K562 (cell line): ENCODE results near the gene SDS. TPM values are rescaled to one million over a fixed set of nuclear protein-coding genes. Genes with fewer than 3 reads are reported as not detected.

ENCODE experiments used
- ATAC-seq: fragments of 200-7000 bp; cut with Tn5 transposase; 3 replicates; pipeline ENCODE4 v1.9.1; 2020; ENCODE audit warnings: moderate library complexity
- BruUV-seq: library from RNA; stranded (reverse); fragments of 400-500 nt; replicated peaks from 2 replicates; lab custom pipeline; 2021; lab: Mats Ljungman, UMichigan
- CTCF ChIA-PET: fragments of 300-600 bp; formaldehyde crosslinking; extraction: SDS; loops from one replicate; lab custom pipeline; 2021; ENCODE audit warnings: low intra/inter-chr PET ratio; lab: Yijun Ruan, JAX
- POLR2A ChIA-PET: fragments of 300-600, 350-650 bp; sonication (Branson Sonifier 250); formaldehyde crosslinking; extraction: SDS; loops from one replicate; lab custom pipeline; 2021; ENCODE audit warnings: antibody characterized with exemption, inconsistent platforms; lab: Yijun Ruan, JAX
- DNase-seq, 4 experiments: peaks; one replicate each; pipeline versions ENCODE4 v3.0.0 to v3.0.0-alpha.2; 2011 to 2018; ENCODE audit warnings: low spot score in 3 of 4, mixed read lengths in 3 of 4; ENCODE audit errors: extremely low read depth in 1 of 4
- FAIRE-seq: peaks from 2 replicates; lab custom pipeline; 2011; peaks lifted over from hg19 to GRCh38; lab: Jason Lieb, UNC
- H2AFZ ChIP-seq: 2 replicates; pipeline ENCODE4 v1.6.0; 2011; ENCODE audit warnings: low read depth, low read length, control low read depth, inconsistent platforms
- H3K27ac ChIP-seq: fragments of 200-600 bp; 3 replicates; pipeline ENCODE4 v1.8.0; 2011; ENCODE audit warnings: low read depth, mild to moderate bottlenecking, control low read depth, inconsistent platforms, low read length, moderate library complexity, mixed read lengths; ENCODE audit errors: extremely low read depth
- H3K27me3 ChIP-seq, 2 experiments: fragments of 300-600 bp in 1 of 2; 2 replicates in 1 of 2; 3 replicates in 1 of 2; pipeline versions ENCODE4 v1.6.0 to v1.8.0; 2011; ENCODE audit warnings: inconsistent platforms in 2 of 2, low read length in 2 of 2, mild to moderate bottlenecking in 1 of 2, mixed read lengths in 1 of 2, moderate library complexity in 1 of 2; ENCODE audit not compliant: control insufficient read depth in 2 of 2, insufficient read depth in 2 of 2
- H3K36me3 ChIP-seq: fragments of 300-600 bp; 3 replicates; pipeline ENCODE4 v1.8.0; 2011; ENCODE audit warnings: mild to moderate bottlenecking, low read length, inconsistent platforms; ENCODE audit not compliant: control insufficient read depth, insufficient read depth
- H3K4me1 ChIP-seq, 2 experiments: fragments of 200-600 bp in 1 of 2; replicated peaks in 1 of 2; 2 replicates in 1 of 2; 3 replicates in 1 of 2; pipeline versions ENCODE4 v1.5.1 to v1.8.0; 2011; ENCODE audit warnings: inconsistent platforms in 2 of 2, low read length in 2 of 2, mild to moderate bottlenecking in 1 of 2, mixed read lengths in 1 of 2, moderate library complexity in 1 of 2; ENCODE audit not compliant: control insufficient read depth in 2 of 2, insufficient read depth in 2 of 2
- H3K4me2 ChIP-seq: 2 replicates; pipeline ENCODE4 v1.6.1; 2011; ENCODE audit warnings: low read length, control low read depth, inconsistent platforms, mixed read lengths; ENCODE audit not compliant: insufficient read depth
- H3K4me3 ChIP-seq: fragments of 200-600 bp; sonication (generic), shearing (Covaris generic); 2 replicates; pipeline ENCODE4 v1.5.1; 2016; ENCODE audit warnings: control low read depth, inconsistent platforms
- H3K79me2 ChIP-seq: fragments of 200-600 bp; 3 replicates; pipeline ENCODE4 v1.8.0; 2011; ENCODE audit warnings: low read length, inconsistent platforms; ENCODE audit not compliant: control insufficient read depth, insufficient read depth
- H3K9ac ChIP-seq, 2 experiments: 2 replicates each; pipeline versions ENCODE4 v1.6.0 to v1.6.1; 2011; ENCODE audit warnings: low read depth in 2 of 2, low read length in 2 of 2, control low read depth in 1 of 2, inconsistent platforms in 1 of 2, mild to moderate bottlenecking in 1 of 2, mixed read lengths in 1 of 2; ENCODE audit not compliant: insufficient read depth in 1 of 2
- H3K9me1 ChIP-seq: one replicate; pipeline ENCODE4 v1.6.0; 2011; ENCODE audit warnings: inconsistent platforms, mild to moderate bottlenecking, low read length, moderate library complexity; ENCODE audit not compliant: control insufficient read depth, insufficient read depth
- H3K9me3 ChIP-seq: replicated peaks from 2 replicates; pipeline ENCODE4 v1.5.1; 2011; ENCODE audit warnings: low read depth, low read length, inconsistent platforms; ENCODE audit not compliant: control insufficient read depth, insufficient read depth
- H4K20me1 ChIP-seq: replicated peaks from 2 replicates; pipeline ENCODE4 v1.6.1; 2011; ENCODE audit warnings: low read length, inconsistent platforms, mixed read lengths; ENCODE audit not compliant: control insufficient read depth, insufficient read depth
- BACH1 ChIP-seq: fragments of 200-800 bp; sonication (Bioruptor generic); IDR thresholded peaks from 2 replicates; pipeline ENCODE4 v1.6.1; 2016; ENCODE audit warnings: missing genetic modification characterization, missing compliant biosample characterization
- GTF2A2 ChIP-seq: IDR thresholded peaks from 2 replicates; pipeline ENCODE4 v1.6.1; 2016; ENCODE audit warnings: mild to moderate bottlenecking, missing genetic modification characterization, missing compliant biosample characterization
- ZNF444 ChIP-seq: fragments of 250-450 bp; sonication (Bioruptor Pico); IDR thresholded peaks from 2 replicates; pipeline ENCODE4 v1.4.0; 2020; ENCODE audit warnings: mild to moderate bottlenecking, moderate library complexity
- WGBS: fragments of 100-300 bp; shearing (Covaris generic); methylation state at CpG from one replicate; pipeline ENCODE4 v1.1.6; 2016; ENCODE audit warnings: low coverage, mixed read lengths; ENCODE audit not compliant: insufficient coverage; ENCODE audit errors: missing lambda C conversion rate; 5-methylcytosine and 5-hydroxymethylcytosine counted together
- in situ Hi-C: fragments of 300-500 bp; cut with MboI; formaldehyde crosslinking; loops from 4 replicates; pipeline ENCODE4 v1.15.0; 2018; ENCODE audit warnings: inconsistent platforms, mixed read lengths
- intact Hi-C: fragments of 100-400 bp; cut with micrococcal nuclease; formaldehyde crosslinking; loops from 2 replicates; pipeline ENCODE4 v1.14.2; 2022
- polyA plus RNA-seq, 8 experiments: library from polyadenylated mRNA; depleted of rRNA in 4 of 8; stranded (reverse) in 5 of 8; unstranded in 3 of 8; fragments of >200 nt; fragmentation: Nextera tagmentation in 2 of 8; fragmentation: Illumina TruSeq in 1 of 8; extraction: Ambion mirVana in 2 of 8; extraction: Trizol in 1 of 8; gene quantifications; 2 replicates each; pipeline versions ENCODE4 v1.2.1 to v1.2.3, GENCODE V29; 2011 to 2014; ENCODE audit warnings: inconsistent platforms in 1 of 8, missing spikeins in 1 of 8
- total RNA-seq, 7 experiments: library from RNA; depleted of rRNA in 6 of 7; stranded (reverse); fragments of >200 nt in 6 of 7; fragmentation: Illumina TruSeq in 2 of 7; extraction: Trizol in 2 of 7; gene quantifications; 2 replicates each; pipeline versions ENCODE4 v1.2.1 to v1.2.3, GENCODE V29; 2011 to 2021; ENCODE audit warnings: low replicate concordance in 1 of 7
- TF ChIP-seq, protein P1 (sequence below), 2 experiments: fragments of 450-650 bp in 1 of 2; IDR thresholded peaks; 2 replicates each; pipeline ENCODE4 v1.6.1; 2011 to 2017; ENCODE audit warnings: low read depth in 2 of 2, antibody characterized with exemption in 1 of 2, borderline replicate concordance in 1 of 2, low read length in 1 of 2, mild to moderate bottlenecking in 1 of 2, mixed read lengths in 1 of 2; ENCODE audit not compliant: control insufficient read depth in 1 of 2

Gene SDS
- total and polyA plus RNA-seq, 9 of the 15 experiments (the other 6 are each of a cell fraction or from before 2014, with no cell fraction given): 0.07 to 1.1 (median 0.12) TPM; not detected in 1

DNA sequence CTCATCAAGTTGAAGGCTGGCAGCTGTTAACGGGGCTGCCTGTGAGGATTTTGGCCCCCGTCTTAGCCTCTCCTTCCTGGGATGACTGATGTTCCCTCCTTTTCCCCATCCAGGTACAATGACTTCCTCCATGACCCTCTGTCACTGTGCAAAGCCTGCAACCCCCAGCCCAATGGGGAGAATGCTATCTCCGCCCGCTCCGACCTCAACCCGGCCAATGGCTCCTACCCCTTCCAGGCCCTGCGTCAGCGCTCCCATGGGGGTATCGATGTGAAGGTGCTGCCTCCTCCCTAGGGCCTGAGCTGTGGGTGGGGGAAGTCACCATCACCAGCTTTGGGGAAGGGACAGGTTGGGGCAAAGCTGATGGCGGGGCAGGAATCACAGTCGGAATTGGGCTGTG is 16.1 kb downstream of the SDS start:
- POLR2A ChIA-PET: no interaction called here
- DNase-seq (no peak), FAIRE-seq (no peak)
- in situ Hi-C loops: no loop called here
- peaks cover 50% of the 10 kb centered on the region; the same call in 2 of the 3 replicates for H3K36me3 ChIP-seq
- H3K4me3 ChIP-seq: no peak overlapping the region
- intact Hi-C loops: no loop called here
- H3K4me1 ChIP-seq: peaks cover 0 to 3% of the 10 kb centered on the region in 2 experiments; a peak in 1 of 5 replicates
- H3K4me2 ChIP-seq: no peak overlapping the region
- no peaks in the 10 kb centered on the region for H3K27me3 ChIP-seq
- H2AFZ ChIP-seq: no peak overlapping the region
- TF ChIP-seq BACH1 (tag): no peak
- TF ChIP-seq, protein P1, sequence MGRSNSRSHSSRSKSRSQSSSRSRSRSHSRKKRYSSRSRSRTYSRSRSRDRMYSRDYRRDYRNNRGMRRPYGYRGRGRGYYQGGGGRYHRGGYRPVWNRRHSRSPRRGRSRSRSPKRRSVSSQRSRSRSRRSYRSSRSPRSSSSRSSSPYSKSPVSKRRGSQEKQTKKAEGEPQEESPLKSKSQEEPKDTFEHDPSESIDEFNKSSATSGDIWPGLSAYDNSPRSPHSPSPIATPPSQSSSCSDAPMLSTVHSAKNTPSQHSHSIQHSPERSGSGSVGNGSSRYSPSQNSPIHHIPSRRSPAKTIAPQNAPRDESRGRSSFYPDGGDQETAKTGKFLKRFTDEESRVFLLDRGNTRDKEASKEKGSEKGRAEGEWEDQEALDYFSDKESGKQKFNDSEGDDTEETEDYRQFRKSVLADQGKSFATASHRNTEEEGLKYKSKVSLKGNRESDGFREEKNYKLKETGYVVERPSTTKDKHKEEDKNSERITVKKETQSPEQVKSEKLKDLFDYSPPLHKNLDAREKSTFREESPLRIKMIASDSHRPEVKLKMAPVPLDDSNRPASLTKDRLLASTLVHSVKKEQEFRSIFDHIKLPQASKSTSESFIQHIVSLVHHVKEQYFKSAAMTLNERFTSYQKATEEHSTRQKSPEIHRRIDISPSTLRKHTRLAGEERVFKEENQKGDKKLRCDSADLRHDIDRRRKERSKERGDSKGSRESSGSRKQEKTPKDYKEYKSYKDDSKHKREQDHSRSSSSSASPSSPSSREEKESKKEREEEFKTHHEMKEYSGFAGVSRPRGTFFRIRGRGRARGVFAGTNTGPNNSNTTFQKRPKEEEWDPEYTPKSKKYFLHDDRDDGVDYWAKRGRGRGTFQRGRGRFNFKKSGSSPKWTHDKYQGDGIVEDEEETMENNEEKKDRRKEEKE (IDR thresholded peaks at IDR 0.05; ENCODE audit: borderline replicate concordance in 1 of 2, control insufficient read depth in 1 of 2, low read depth in 2 of 2, low read length in 1 of 2): no peak
- TF ChIP-seq GTF2A2 (tag): no peak
- no peak for TF ChIP-seq ZNF444
- TF ChIP-seq, all 486 proteins: peak for 0
- CTCF ChIA-PET: no interaction called here
- WGBS: 93% methylated on average over 8 of the region's 11 CpGs
- Histone ChIP-seq H4K20me1 (no peaks in the 10 kb centered on the region), H3K9me1 (no peaks in the 10 kb centered on the region), H3K9ac (0 out of 4 replicates have a peak overlapping the region, but pooled peaks of 1 of the 2 experiments have one; percentile 33), H3K27ac (no peak overlapping the region), H3K9me3 (no peaks in the 10 kb centered on the region), H3K79me2 (no peaks in the 10 kb centered on the region)
- BruUV-seq: no TSS peak
- no peak for ATAC-seq
